Choroid plexus epithelial cell (primary cell): Measurements from ENCODE around the gene CXCR2.

Source experiments
- DNase-seq: peaks from one replicate; pipeline ENCODE4 v3.0.0-alpha.2; 2010; ENCODE audit warnings: low read depth
- H3K4me3 ChIP-seq: 2 replicates; pipeline ENCODE4 v1.5.1; 2011; ENCODE audit warnings: low read depth, mild to moderate bottlenecking, control low read depth, low read length, moderate library complexity
- TF ChIP-seq, protein P1 (sequence below): conservative IDR thresholded peaks from 2 replicates; pipeline ENCODE4 v1.5.1; 2011; ENCODE audit warnings: low read depth, mild to moderate bottlenecking, control low read depth, inconsistent platforms, low read length, moderate library complexity

The CXCR2 gene

GRCh38 chr2:218125626-218126080 lies at the start of gene CXCR2:
Gene CXCR2, plus strand, starts transcription at chr2:218126028. Its CDS starts 8,774 bp downstream, at chr2:218134802.
- no peak for DNase-seq
- no peak within 1 kb of the TSS for H3K4me3 ChIP-seq
- TF ChIP-seq, protein P1, sequence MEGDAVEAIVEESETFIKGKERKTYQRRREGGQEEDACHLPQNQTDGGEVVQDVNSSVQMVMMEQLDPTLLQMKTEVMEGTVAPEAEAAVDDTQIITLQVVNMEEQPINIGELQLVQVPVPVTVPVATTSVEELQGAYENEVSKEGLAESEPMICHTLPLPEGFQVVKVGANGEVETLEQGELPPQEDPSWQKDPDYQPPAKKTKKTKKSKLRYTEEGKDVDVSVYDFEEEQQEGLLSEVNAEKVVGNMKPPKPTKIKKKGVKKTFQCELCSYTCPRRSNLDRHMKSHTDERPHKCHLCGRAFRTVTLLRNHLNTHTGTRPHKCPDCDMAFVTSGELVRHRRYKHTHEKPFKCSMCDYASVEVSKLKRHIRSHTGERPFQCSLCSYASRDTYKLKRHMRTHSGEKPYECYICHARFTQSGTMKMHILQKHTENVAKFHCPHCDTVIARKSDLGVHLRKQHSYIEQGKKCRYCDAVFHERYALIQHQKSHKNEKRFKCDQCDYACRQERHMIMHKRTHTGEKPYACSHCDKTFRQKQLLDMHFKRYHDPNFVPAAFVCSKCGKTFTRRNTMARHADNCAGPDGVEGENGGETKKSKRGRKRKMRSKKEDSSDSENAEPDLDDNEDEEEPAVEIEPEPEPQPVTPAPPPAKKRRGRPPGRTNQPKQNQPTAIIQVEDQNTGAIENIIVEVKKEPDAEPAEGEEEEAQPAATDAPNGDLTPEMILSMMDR, result no peak

DNA sequence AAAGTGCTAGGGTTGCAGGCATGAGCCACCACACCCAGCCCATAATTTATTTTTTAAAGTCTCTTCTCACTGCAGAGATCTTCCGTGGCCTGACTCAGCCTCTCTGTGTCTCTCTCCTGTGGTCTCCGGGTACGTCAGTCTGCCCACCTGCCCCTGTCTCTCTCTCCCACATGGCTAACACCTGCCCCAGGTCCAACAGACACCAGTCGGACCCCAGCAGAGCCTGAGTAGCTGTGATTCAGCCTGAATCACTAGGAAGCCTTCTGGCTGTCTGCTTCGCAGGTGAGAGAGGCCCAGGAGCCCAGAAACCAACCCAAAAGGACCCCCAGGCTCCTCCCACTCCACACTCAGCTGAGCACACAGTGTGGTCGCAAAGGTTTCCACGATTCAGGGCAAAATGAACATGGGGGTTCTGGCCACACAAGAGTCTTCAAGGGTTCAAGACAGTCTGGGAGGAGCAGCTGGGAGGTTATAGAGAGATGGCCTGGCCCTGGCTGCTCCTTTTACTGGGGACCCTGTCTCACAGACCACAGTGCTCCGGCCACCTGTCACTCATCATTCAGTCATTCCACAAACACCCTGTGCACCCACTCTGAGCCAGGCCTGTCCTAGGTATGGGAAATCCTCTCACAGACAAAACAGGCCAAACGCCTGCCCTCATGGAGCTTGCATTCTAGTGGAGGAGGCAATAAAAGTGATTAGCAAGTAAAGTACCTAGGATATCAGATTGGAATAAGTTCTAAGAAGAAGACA lies 48.2 kb upstream of the CXCR2 start:
- no peak overlapping the region for H3K4me3 ChIP-seq
- TF ChIP-seq, protein P1, result no peak
- no peak for DNase-seq

GRCh38 chr2:218079943-218080913 lies 45.6 kb upstream of the CXCR2 start:
- no peak overlapping the region for H3K4me3 ChIP-seq
- no peak for DNase-seq
- TF ChIP-seq, protein P1, result no peak

DNA sequence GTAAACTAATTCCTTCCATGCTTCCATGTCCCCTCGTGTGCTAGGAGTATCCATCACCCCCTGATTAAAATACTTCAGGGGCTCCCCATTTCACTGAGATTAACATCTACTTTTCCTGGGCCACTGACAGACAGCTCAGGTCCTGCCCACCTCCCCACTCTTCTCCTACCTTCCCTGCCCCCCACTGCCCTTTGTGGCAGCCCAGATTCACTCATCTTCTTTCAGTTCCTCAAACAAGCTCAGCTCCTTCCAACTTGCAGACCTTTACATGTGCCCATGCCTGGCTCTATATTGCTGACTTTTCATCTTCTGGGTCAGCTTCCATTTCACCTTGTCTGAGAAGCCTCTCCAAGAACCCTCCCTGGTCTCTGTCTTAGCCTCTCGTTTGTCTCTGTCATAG lies 44.8 kb upstream of the CXCR2 start:
- TF ChIP-seq, protein P1, result no peak
- H3K4me3 ChIP-seq, result no peak overlapping the region
- peak; percentile 7 for DNase-seq

DNA sequence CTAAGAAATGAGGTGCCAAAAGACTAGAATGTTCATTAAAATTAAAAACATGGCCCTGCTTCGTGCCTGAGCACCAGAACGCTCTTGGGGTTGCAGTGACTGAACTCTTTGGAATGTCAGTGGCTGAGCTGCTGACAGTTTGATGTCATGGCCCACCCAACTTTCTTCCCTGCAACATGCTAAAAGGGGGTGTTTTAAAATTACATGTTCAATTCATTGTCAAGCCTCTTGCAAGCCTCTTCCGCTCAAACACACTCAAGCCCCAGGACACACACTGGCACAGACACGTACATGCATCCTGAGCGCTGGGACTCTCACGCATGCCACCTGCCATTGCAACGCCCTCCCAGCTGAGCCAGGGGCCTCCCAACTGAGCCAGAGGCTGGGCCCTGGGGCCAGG lies 44.1 kb upstream of the CXCR2 start:
- DNase-seq, result peak; percentile 80
- no peak overlapping the region for H3K4me3 ChIP-seq
- TF ChIP-seq, protein P1, result no peak

DNA sequence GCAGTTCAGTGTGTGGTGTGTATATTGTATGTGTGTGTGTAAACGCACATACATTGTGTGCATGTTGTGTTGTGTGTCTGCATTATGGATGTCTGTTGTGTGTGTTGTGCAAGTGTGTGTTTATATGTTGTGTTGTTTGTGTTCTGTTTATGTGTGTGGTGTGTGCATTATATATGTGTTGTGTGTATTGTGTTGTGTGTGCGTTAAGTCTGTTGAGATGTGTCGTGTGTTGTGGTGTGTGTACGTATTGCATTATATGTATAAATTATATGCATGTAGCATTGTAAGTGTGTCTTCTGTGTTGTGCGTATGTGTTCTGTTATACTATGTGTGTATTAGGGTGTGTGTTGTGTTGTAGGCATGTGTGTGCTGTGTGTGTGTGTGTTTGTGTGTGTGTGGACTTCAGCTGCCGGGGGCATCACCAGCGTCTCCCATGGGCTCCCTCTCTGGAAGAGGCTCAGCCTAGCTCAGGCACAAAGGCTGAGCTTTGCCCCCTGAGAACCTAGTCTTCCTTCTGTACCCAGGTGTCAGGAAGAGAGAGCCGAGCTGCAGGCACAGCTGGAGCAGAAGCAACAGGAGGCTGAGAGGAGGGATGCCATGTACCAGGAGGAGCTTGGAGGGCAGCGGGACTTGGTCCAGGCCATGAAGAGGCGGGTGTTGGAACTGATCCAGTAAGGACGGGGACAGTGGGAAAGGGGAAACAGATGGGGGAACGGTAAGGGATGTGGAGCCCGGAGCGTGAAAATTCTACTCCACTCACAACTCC lies 43.1 kb upstream of the CXCR2 start:
- TF ChIP-seq, protein P1, result no peak
- H3K4me3 ChIP-seq, result no peak overlapping the region
- DNase-seq, result no peak
